GM12878 (cell line): ENCODE results near the gene CNTN4.

ENCODE experiments used
- EP300 ChIP-seq, 2 experiments: fragments of 150-350 bp in 1 of 2; IDR thresholded peaks; 2 replicates each; pipeline ENCODE4 v1.6.1; 2011 to 2012; ENCODE audit warnings: low read depth in 2 of 2, low read length in 2 of 2, borderline replicate concordance in 1 of 2, improper control_type of control experiment in 1 of 2, inconsistent platforms in 1 of 2; ENCODE audit not compliant: control insufficient read depth in 1 of 2
- MXI1 ChIP-seq: fragments of 150-350 bp; IDR thresholded peaks from 2 replicates; pipeline ENCODE4 v1.6.1; 2011; ENCODE audit warnings: low read depth, mild to moderate bottlenecking, inconsistent platforms, low read length, improper control_type of control experiment
- RAD21 ChIP-seq: IDR thresholded peaks from 2 replicates; pipeline ENCODE4 v1.6.1; 2011; ENCODE audit warnings: mild to moderate bottlenecking, low read depth, low read length, moderate library complexity; ENCODE audit not compliant: insufficient read depth
- RAD51 ChIP-seq: fragments of 450-650 bp; IDR thresholded peaks from 2 replicates; pipeline ENCODE4 v1.6.1; 2016; ENCODE audit warnings: moderate library complexity, mild to moderate bottlenecking, inconsistent platforms
- YY1 ChIP-seq: IDR thresholded peaks from 2 replicates; pipeline ENCODE4 v1.6.1; 2011; ENCODE audit warnings: low read depth, mild to moderate bottlenecking, low read length
- TF ChIP-seq, protein P1 (sequence below): IDR thresholded peaks from 2 replicates; pipeline ENCODE4 v1.6.1; 2012; ENCODE audit warnings: low read depth, low read length, improper control_type of control experiment
- TF ChIP-seq, protein P2 (sequence below): IDR thresholded peaks from 2 replicates; pipeline ENCODE4 v1.6.1; 2011; ENCODE audit warnings: low read depth, mild to moderate bottlenecking, low read length, moderate library complexity, borderline replicate concordance; ENCODE audit errors: extremely low read depth
- TF ChIP-seq, protein P3 (sequence below), 3 experiments: IDR thresholded peaks in 2 of 3; conservative IDR thresholded peaks in 1 of 3; 2 replicates each; pipeline ENCODE4 v1.5.1; 2011; ENCODE audit warnings: low read depth in 3 of 3, low read length in 3 of 3, mild to moderate bottlenecking in 3 of 3, control low read depth in 2 of 3, moderate library complexity in 2 of 3, inconsistent platforms in 1 of 3, mixed read lengths in 1 of 3; ENCODE audit not compliant: control insufficient read depth in 2 of 3, insufficient read depth in 1 of 3; ENCODE audit errors: extremely low read depth in 1 of 3
- TF ChIP-seq, protein P4 (sequence below): fragments of 450-650 bp; IDR thresholded peaks from 2 replicates; pipeline ENCODE4 v1.6.1; 2016; ENCODE audit warnings: mild to moderate bottlenecking, moderate library complexity, borderline replicate concordance

DNA sequence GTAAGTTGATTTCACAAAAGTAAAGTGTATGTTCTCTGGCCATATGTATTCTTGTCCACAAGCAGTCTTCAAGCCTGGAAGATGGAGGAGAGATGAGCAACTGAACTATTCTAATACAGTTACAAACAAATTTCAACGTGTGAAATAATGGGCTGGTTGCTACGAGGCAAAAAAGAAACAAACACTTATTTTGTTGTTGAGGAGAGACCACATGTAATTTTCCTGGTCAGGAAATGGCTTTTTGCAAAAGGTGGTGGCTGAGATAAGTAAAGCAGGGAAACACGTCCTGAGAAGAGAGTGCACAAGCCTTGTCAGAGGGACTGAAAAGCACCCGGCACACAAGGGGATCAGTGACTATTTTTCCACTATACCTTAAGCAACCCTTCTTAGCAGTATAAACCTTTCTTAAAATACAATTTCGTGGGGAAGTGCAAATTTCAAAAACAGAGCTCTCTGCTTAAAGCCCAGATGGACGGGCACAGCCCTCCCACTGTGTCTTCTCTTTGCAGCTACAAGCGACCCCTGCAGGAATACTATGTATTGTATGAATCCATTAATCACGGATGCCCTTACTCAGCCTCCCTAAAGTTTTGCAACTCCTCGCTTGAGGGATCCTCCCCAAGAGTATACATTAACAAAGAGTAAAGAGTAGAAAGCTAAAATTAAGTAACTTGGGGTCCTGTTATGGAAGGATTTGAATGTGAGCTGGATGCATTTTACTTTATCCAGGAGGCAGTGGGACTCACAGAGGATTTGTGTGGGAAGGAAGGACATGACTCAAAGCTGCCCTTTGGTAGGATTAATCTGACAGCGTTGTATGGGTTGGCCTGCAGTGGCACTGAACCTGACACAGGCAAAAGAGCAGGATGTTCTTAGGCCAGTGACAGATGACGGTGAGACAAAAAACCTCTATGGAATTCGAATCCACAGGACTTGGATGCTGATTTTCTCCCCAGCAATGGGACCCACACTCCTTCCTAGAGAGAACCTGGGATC, 757.8 kb downstream of the CNTN4 start:
- no peak for TF ChIP-seq MXI1
- TF ChIP-seq, protein P1, sequence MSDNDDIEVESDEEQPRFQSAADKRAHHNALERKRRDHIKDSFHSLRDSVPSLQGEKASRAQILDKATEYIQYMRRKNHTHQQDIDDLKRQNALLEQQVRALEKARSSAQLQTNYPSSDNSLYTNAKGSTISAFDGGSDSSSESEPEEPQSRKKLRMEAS = no peak
- TF ChIP-seq RAD21 = peak; percentile 38
- no peak for TF ChIP-seq EP300 (IDR thresholded peaks at IDR 0.05; ENCODE audit: borderline replicate concordance in 1 of 2, control insufficient read depth in 1 of 2, low read depth in 2 of 2, low read length in 2 of 2)
- TF ChIP-seq, protein P2, sequence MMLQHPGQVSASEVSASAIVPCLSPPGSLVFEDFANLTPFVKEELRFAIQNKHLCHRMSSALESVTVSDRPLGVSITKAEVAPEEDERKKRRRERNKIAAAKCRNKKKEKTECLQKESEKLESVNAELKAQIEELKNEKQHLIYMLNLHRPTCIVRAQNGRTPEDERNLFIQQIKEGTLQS = no peak
- TF ChIP-seq, protein P3, sequence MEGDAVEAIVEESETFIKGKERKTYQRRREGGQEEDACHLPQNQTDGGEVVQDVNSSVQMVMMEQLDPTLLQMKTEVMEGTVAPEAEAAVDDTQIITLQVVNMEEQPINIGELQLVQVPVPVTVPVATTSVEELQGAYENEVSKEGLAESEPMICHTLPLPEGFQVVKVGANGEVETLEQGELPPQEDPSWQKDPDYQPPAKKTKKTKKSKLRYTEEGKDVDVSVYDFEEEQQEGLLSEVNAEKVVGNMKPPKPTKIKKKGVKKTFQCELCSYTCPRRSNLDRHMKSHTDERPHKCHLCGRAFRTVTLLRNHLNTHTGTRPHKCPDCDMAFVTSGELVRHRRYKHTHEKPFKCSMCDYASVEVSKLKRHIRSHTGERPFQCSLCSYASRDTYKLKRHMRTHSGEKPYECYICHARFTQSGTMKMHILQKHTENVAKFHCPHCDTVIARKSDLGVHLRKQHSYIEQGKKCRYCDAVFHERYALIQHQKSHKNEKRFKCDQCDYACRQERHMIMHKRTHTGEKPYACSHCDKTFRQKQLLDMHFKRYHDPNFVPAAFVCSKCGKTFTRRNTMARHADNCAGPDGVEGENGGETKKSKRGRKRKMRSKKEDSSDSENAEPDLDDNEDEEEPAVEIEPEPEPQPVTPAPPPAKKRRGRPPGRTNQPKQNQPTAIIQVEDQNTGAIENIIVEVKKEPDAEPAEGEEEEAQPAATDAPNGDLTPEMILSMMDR (IDR thresholded peaks at IDR 0.05 in 2 of 3, conservative IDR thresholded peaks at IDR 0.05 in 1 of 3; ENCODE audit: control insufficient read depth in 2 of 3, extremely low read depth in 1 of 3, insufficient read depth in 1 of 3, low read depth in 3 of 3, low read length in 3 of 3) = no peak
- no peak for TF ChIP-seq RAD51
- TF ChIP-seq, protein P4, sequence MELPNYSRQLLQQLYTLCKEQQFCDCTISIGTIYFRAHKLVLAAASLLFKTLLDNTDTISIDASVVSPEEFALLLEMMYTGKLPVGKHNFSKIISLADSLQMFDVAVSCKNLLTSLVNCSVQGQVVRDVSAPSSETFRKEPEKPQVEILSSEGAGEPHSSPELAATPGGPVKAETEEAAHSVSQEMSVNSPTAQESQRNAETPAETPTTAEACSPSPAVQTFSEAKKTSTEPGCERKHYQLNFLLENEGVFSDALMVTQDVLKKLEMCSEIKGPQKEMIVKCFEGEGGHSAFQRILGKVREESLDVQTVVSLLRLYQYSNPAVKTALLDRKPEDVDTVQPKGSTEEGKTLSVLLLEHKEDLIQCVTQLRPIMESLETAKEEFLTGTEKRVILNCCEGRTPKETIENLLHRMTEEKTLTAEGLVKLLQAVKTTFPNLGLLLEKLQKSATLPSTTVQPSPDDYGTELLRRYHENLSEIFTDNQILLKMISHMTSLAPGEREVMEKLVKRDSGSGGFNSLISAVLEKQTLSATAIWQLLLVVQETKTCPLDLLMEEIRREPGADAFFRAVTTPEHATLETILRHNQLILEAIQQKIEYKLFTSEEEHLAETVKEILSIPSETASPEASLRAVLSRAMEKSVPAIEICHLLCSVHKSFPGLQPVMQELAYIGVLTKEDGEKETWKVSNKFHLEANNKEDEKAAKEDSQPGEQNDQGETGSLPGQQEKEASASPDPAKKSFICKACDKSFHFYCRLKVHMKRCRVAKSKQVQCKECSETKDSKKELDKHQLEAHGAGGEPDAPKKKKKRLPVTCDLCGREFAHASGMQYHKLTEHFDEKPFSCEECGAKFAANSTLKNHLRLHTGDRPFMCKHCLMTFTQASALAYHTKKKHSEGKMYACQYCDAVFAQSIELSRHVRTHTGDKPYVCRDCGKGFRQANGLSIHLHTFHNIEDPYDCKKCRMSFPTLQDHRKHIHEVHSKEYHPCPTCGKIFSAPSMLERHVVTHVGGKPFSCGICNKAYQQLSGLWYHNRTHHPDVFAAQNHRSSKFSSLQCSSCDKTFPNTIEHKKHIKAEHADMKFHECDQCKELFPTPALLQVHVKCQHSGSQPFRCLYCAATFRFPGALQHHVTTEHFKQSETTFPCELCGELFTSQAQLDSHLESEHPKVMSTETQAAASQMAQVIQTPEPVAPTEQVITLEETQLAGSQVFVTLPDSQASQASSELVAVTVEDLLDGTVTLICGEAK = no peak
- no peak for TF ChIP-seq YY1
